B cell (primary cell): ENCODE results near the gene MAN2A2. TPM values are rescaled to one million over a fixed set of nuclear protein-coding genes. Genes with fewer than 3 reads are reported as not detected.

Experiments
- ATAC-seq: fragments of 200-7000 bp; cut with Tn5 transposase; one replicate; pipeline ENCODE4 v1.10.0; 2021; ENCODE audit warnings: low read depth, mild to moderate bottlenecking, moderate number of reproducible peaks, moderate library complexity
- CTCF ChIA-PET: fragments of 350-600 bp; sonication (Branson Sonifier 250); formaldehyde crosslinking; loops from one replicate; lab custom pipeline; 2021; ENCODE audit warnings: antibody characterized with exemption, inconsistent platforms; lab: Charles Lee
- POLR2A ChIA-PET: fragments of 350-600 bp; sonication (Branson Sonifier 250); formaldehyde crosslinking; loops from one replicate; lab custom pipeline; 2021; ENCODE audit warnings: antibody characterized with exemption; lab: Charles Lee
- DNase-seq: peaks from one replicate; pipeline ENCODE4 v3.0.0; 2013
- H2AFZ ChIP-seq: 2 replicates; pipeline ENCODE4 v1.6.1; 2012; ENCODE audit warnings: mild to moderate bottlenecking, low read depth, low read length; ENCODE audit not compliant: insufficient read depth, poor library complexity, severe bottlenecking
- H3K27ac ChIP-seq, 2 donors: 1 replicate in 1 of 2; 2 replicates in 1 of 2; pipeline ENCODE4 v1.5.1; 2012 to 2013; ENCODE audit warnings: low read length in 2 of 2, mild to moderate bottlenecking in 2 of 2, moderate library complexity in 1 of 2
- H3K27me3 ChIP-seq, 4 experiments: fragments of 200-600 bp in 1 of 4; sonication (generic) in 1 of 4; replicated peaks in 1 of 4; 1 replicate in 2 of 4; 2 replicates in 2 of 4; pipeline versions ENCODE4 v1.6.1 to v1.7.0; 2013 to 2016; ENCODE audit warnings: low read length in 3 of 4, mild to moderate bottlenecking in 2 of 4, mixed read lengths in 1 of 4, moderate library complexity in 1 of 4; ENCODE audit not compliant: insufficient read depth in 4 of 4, control insufficient read depth in 3 of 4; ENCODE audit errors: control extremely low read depth in 1 of 4
- H3K36me3 ChIP-seq, 2 experiments: replicated peaks in 1 of 2; 1 replicate in 1 of 2; 2 replicates in 1 of 2; pipeline versions ENCODE4 v1.6.1 to v1.7.1; 2013; ENCODE audit warnings: low read length in 1 of 2; ENCODE audit not compliant: insufficient read depth in 2 of 2, control insufficient read depth in 1 of 2; ENCODE audit errors: control extremely low read depth in 1 of 2, extremely low read depth in 1 of 2
- H3K4me1 ChIP-seq, 2 donors: fragments of 200-600 bp in 1 of 2; sonication (generic) in 1 of 2; 1 replicate in 1 of 2; 2 replicates in 1 of 2; pipeline versions ENCODE4 v1.5.1 to v1.6.1; 2013 to 2017; ENCODE audit warnings: low read length in 2 of 2; ENCODE audit not compliant: control insufficient read depth in 2 of 2, insufficient read depth in 2 of 2
- H3K4me2 ChIP-seq: replicated peaks from 2 replicates; pipeline ENCODE3; 2012; ENCODE audit warnings: mild to moderate bottlenecking, low read depth, low read length; ENCODE audit not compliant: poor library complexity, severe bottlenecking
- H3K4me3 ChIP-seq, 5 experiments: fragments of 200-600 bp in 1 of 5; sonication (generic) in 1 of 5; 1 replicate in 3 of 5; 2 replicates in 2 of 5; pipeline versions ENCODE4 v1.5.1 to v1.7.0; 2011 to 2016; ENCODE audit warnings: low read length in 4 of 5, mild to moderate bottlenecking in 4 of 5, low read depth in 2 of 5, control low read depth in 1 of 5, moderate library complexity in 1 of 5; ENCODE audit not compliant: insufficient read depth in 1 of 5; ENCODE audit errors: control extremely low read depth in 1 of 5, extremely low read depth in 1 of 5
- H3K79me2 ChIP-seq: fragments of 200-600 bp; sonication (generic); one replicate; pipeline ENCODE4 v1.6.0; 2016; ENCODE audit warnings: low read length; ENCODE audit not compliant: control insufficient read depth, insufficient read depth
- H3K9ac ChIP-seq: fragments of 200-600 bp; sonication (generic); 2 replicates; pipeline ENCODE4 v1.6.1; 2017; ENCODE audit warnings: mild to moderate bottlenecking, low read length, moderate library complexity
- H3K9me3 ChIP-seq, 3 donors: one replicate each; pipeline versions ENCODE4 v1.6.1 to v1.7.1; 2013; ENCODE audit warnings: low read length in 2 of 3; ENCODE audit not compliant: control insufficient read depth in 2 of 3, insufficient read depth in 1 of 3; ENCODE audit errors: control extremely low read depth in 1 of 3
- H4K20me1 ChIP-seq: 2 replicates; pipeline ENCODE4 v1.6.0; 2012; ENCODE audit warnings: mild to moderate bottlenecking, low read length; ENCODE audit not compliant: insufficient read depth, control insufficient read depth, poor library complexity, severe bottlenecking
- H3K27ac Mint-ChIP-seq: one replicate; pipeline ENCODE4 v1.8.0; 2021; ENCODE audit warnings: mixed read lengths
- H3K27me3 Mint-ChIP-seq: one replicate; pipeline ENCODE4 v1.8.0; 2021; ENCODE audit warnings: mixed read lengths
- H3K4me1 Mint-ChIP-seq: one replicate; pipeline ENCODE4 v1.8.0; 2021; ENCODE audit warnings: mixed read lengths
- H3K4me3 Mint-ChIP-seq: one replicate; pipeline ENCODE4 v1.8.0; 2021; ENCODE audit warnings: mixed read lengths
- H3K9me3 Mint-ChIP-seq: one replicate; pipeline ENCODE4 v1.8.0; 2022; ENCODE audit warnings: mixed read lengths; ENCODE audit not compliant: insufficient read depth
- CTCF ChIP-seq: fragments of 200-600 bp; IDR thresholded peaks from one replicate; pipeline ENCODE4 v1.8.0; 2022; ENCODE audit warnings: antibody characterized with exemption, mild to moderate bottlenecking
- EZH2 ChIP-seq: IDR thresholded peaks from 2 replicates; pipeline ENCODE4 v1.6.1; 2012; ENCODE audit warnings: borderline replicate concordance, low read depth, mild to moderate bottlenecking, moderate library complexity, low read length; ENCODE audit not compliant: insufficient read depth, poor library complexity, severe bottlenecking
- WGBS: methylation state at CpG from one replicate; pipeline ENCODE4 v1.1.5; 2013; ENCODE audit warnings: missing lambda C conversion rate; ENCODE audit not compliant: insufficient coverage; 5-methylcytosine and 5-hydroxymethylcytosine counted together
- intact Hi-C: fragments of 100-400 bp; cut with micrococcal nuclease; formaldehyde crosslinking; loops from one replicate; pipeline ENCODE4 v1.10.0; 2022
- polyA plus RNA-seq: library from polyadenylated mRNA; depleted of rRNA; stranded (reverse); fragments of >200 nt; gene quantifications from 2 replicates; pipeline ENCODE4 v1.2.3, GENCODE V29; 2012
- total RNA-seq, 2 donors: library from RNA; stranded (reverse); fragments of 120-200 nt in 1 of 2; gene quantifications; 1 replicate in 1 of 2; 2 replicates in 1 of 2; pipeline versions ENCODE4 v1.2.3 to v1.2.4, GENCODE V29; 2013 to 2022

MAN2A2 gene
- total and polyA plus RNA-seq, 2 donors (not counting 1 experiment from before 2014, with no cell fraction given) = 180 to 234 TPM

- H3K9ac ChIP-seq = no peak overlapping the region
- POLR2A ChIA-PET = interaction anchor here (0.6 kb wide), 1 partner anchor 11 kb away, joined by 3 read pairs; no protein-coding TSS in a partner anchor
These were observed 38.6 kb upstream of the MAN2A2 start for GRCh38 chr15:90864507-90864906.

GRCh38 chr15:90865702-90866101 lies 37.4 kb upstream of the MAN2A2 start:
- peaks cover 30% of the 10 kb centered on the region for H3K4me1 Mint-ChIP-seq
- CTCF ChIA-PET = interaction anchor here (1.0 kb wide), 1 partner anchor 21 kb away, joined by 3 read pairs; no protein-coding TSS in a partner anchor
- intact Hi-C loops = no loop called here
- TF ChIP-seq CTCF = no peak
- TF ChIP-seq EZH2 = no peak
- H3K4me1 ChIP-seq = peaks cover 17 to 28% of the 10 kb centered on the region in 2 donors
- no peak overlapping the region for H3K4me3 Mint-ChIP-seq
- no peaks in the 10 kb centered on the region for H3K9me3 ChIP-seq
- no peaks in the 10 kb centered on the region for H4K20me1 ChIP-seq
- no peaks in the 10 kb centered on the region for H3K27me3 Mint-ChIP-seq
- H3K36me3 ChIP-seq = no peaks in the 10 kb centered on the region
- H3K9me3 Mint-ChIP-seq = no peaks in the 10 kb centered on the region
- H3K4me3 ChIP-seq = no peak overlapping the region
- no peak for DNase-seq
- no peak overlapping the region for H3K27ac ChIP-seq
- 96% methylated on average over 3 of the region's 4 CpGs for WGBS
- H3K79me2 ChIP-seq = no peaks in the 10 kb centered on the region
- H3K27me3 ChIP-seq = no peaks in the 10 kb centered on the region
- no peak overlapping the region for H3K9ac ChIP-seq
- H3K4me2 ChIP-seq = no peak overlapping the region
- POLR2A ChIA-PET = interaction anchor here (0.5 kb wide), 1 partner anchor 29 kb away, joined by 4 read pairs; no protein-coding TSS in a partner anchor
- no peak overlapping the region for H2AFZ ChIP-seq
- peak overlapping the region; percentile 38 for H3K27ac Mint-ChIP-seq
- ATAC-seq = no peak

More at GRCh38 chr15:90864507-90864906, 38.6 kb upstream of the MAN2A2 start:
- H3K27ac ChIP-seq = no peak overlapping the region
- H2AFZ ChIP-seq = no peak overlapping the region
- Mint-ChIP-seq H3K9me3 (no peaks in the 10 kb centered on the region), H3K27me3 (no peaks in the 10 kb centered on the region), H3K27ac (no peak overlapping the region), H3K4me1 (peaks cover 20% of the 10 kb centered on the region), H3K4me3 (no peak overlapping the region)
- TF ChIP-seq CTCF (no peak), EZH2 (no peak)
- intact Hi-C loops = no loop called here
- no peaks in the 10 kb centered on the region for H3K79me2 ChIP-seq
- H3K27me3 ChIP-seq = no peaks in the 10 kb centered on the region
- H4K20me1 ChIP-seq = no peaks in the 10 kb centered on the region
- no peak for ATAC-seq
- no peak for DNase-seq
- H3K36me3 ChIP-seq = no peaks in the 10 kb centered on the region
- no peaks in the 10 kb centered on the region for H3K9me3 ChIP-seq
- CTCF ChIA-PET = interaction anchor here (0.6 to 1.4 kb wide), 4 partner anchors 22 to 106 kb away, joined by 3 read pairs; no protein-coding TSS in a partner anchor
- H3K4me1 ChIP-seq = peaks cover 5 to 16% of the 10 kb centered on the region in 2 donors
- no peak overlapping the region for H3K4me2 ChIP-seq
- WGBS = 97% methylated on average over 7 of the region's 10 CpGs
- no peak overlapping the region for H3K4me3 ChIP-seq
